Testis (tissue), 3 donors: ENCODE measurements around the gene POLK. TPM values are rescaled to one million over a fixed set of nuclear protein-coding genes. Genes with fewer than 3 reads are reported as not detected.

ENCODE experiments used
- DNase-seq: peaks from one replicate; pipeline ENCODE4 v3.0.0-alpha.2; 2019
- H3K27ac ChIP-seq, 2 donors: fragments of 200-600 bp; sonication (generic); one replicate each; pipeline ENCODE4 v1.5.1; 2019
- H3K27me3 ChIP-seq: fragments of 200-600 bp; sonication (generic); one replicate; pipeline ENCODE4 v1.5.1; 2019
- H3K36me3 ChIP-seq: fragments of 200-600 bp; sonication (generic); one replicate; pipeline ENCODE4 v1.5.1; 2017; ENCODE audit warnings: low read depth; ENCODE audit errors: missing control alignments
- H3K4me1 ChIP-seq: fragments of 200-600 bp; sonication (generic); one replicate; pipeline ENCODE4 v1.5.1; 2019
- H3K4me3 ChIP-seq, 2 donors: fragments of 200-600 bp; sonication (generic); one replicate each; pipeline ENCODE4 v1.5.1; 2017 to 2019
- H3K9me3 ChIP-seq: fragments of 200-600 bp; sonication (generic); one replicate; pipeline ENCODE4 v1.5.1; 2017
- CTCF ChIP-seq, 3 experiments: fragments of 450-650 bp in 2 of 3; fragments of 200-600 bp in 1 of 3; sonication (generic) in 1 of 3; IDR thresholded peaks; one replicate each; pipeline ENCODE4 v1.5.1; 2016 to 2019; ENCODE audit warnings: antibody characterized with exemption in 3 of 3, mild to moderate bottlenecking in 2 of 3, moderate library complexity in 1 of 3
- POLR2A ChIP-seq: fragments of 450-650 bp; IDR thresholded peaks from one replicate; pipeline ENCODE4 v1.6.1; 2017; ENCODE audit warnings: antibody characterized with exemption, mild to moderate bottlenecking, moderate library complexity
- WGBS, 2 donors: methylation state at CpG; one replicate each; pipeline ENCODE4 v1.1.5; 2018; 5-methylcytosine and 5-hydroxymethylcytosine counted together
- intact Hi-C: fragments of 100-400 bp; cut with DNase I; formaldehyde crosslinking; loops from one replicate; pipeline ENCODE4 v1.15.1; 2023; ENCODE audit warnings: low total_unique reads
- polyA plus RNA-seq: library from polyadenylated mRNA; stranded (reverse); fragments of 350-450 nt; fragmentation: Illumina TruSeq; extraction: RNeasy Lipid Tissue Mini Kit (QIAGEN cat#74804); gene quantifications from one replicate; pipeline ENCODE4 v1.2.3, GENCODE V29; 2014; ENCODE audit warnings: low read depth, low replicate concordance; ENCODE audit not compliant: insufficient read depth
- total RNA-seq, 2 donors: library from RNA; depleted of rRNA; stranded (reverse); fragments of >200 nt; gene quantifications; one replicate each; pipeline ENCODE4 v1.2.3, GENCODE V29; 2016

POLK gene
- total and polyA plus RNA-seq, 3 donors from 2014 or later, result 23.3 to 56.7 (median 41.0) TPM

- no peaks in the 10 kb centered on the region for H3K9me3 ChIP-seq
- H3K27ac ChIP-seq, result peak within 1 kb of the TSS; percentile 31 to 63
- peaks cover 11% of the 10 kb centered on the region for H3K4me1 ChIP-seq
- WGBS, 2 donors, result 1 to 5% methylated on average over 8 to 51 of the region's 52 CpGs
- TF ChIP-seq POLR2A, result no peak
- TF ChIP-seq CTCF (IDR thresholded peaks at IDR 0.05), result no peak
- no peaks in the 10 kb centered on the region for H3K27me3 ChIP-seq
- H3K4me3 ChIP-seq, result peak within 1 kb of the TSS; percentile 55 to 58
- no peaks in the 10 kb centered on the region for H3K36me3 ChIP-seq
- peak; percentile 38 for DNase-seq
- intact Hi-C loops, result no loop called here
Observed at GRCh38 chr5:75611311-75612225, 99.9 kb downstream of the POLK start, which contains the start of gene ANKDD1B. Gene ANKDD1B, plus strand, starts transcription at chr5:75611453. Its CDS starts 182 bp downstream, at chr5:75611635.

- intact Hi-C loops, result no loop called here
- TF ChIP-seq CTCF (IDR thresholded peaks at IDR 0.05) (no peak), POLR2A (no peak)
- H3K27me3 ChIP-seq, result no peaks in the 10 kb centered on the region
- 11 to 14% methylated on average over 11 to 12 of the region's 12 CpGs for WGBS, 2 donors
- H3K4me1 ChIP-seq, result peaks cover 15% of the 10 kb centered on the region
- DNase-seq, result no peak
- no peaks in the 10 kb centered on the region for H3K9me3 ChIP-seq
- no peaks in the 10 kb centered on the region for H3K36me3 ChIP-seq
- no peak overlapping the region for H3K27ac ChIP-seq
- peak overlapping the region; percentile 55 to 58 for H3K4me3 ChIP-seq
Observed at GRCh38 chr5:75612226-75612569, 100.5 kb downstream of the POLK start.

- Histone ChIP-seq H3K27ac (no peak overlapping the region), H3K4me3 (no peak overlapping the region), H3K36me3 (no peaks in the 10 kb centered on the region), H3K9me3 (no peaks in the 10 kb centered on the region), H3K4me1 (peaks cover 19% of the 10 kb centered on the region), H3K27me3 (no peaks in the 10 kb centered on the region)
- DNase-seq, result no peak
- TF ChIP-seq CTCF (IDR thresholded peaks at IDR 0.05) (no peak), POLR2A (no peak)
- intact Hi-C loops, result no loop called here
- 94 to 97% methylated on average over 3 of the region's 3 CpGs for WGBS, 2 donors
Observed at GRCh38 chr5:75612901-75613300, 101.2 kb downstream of the POLK start.

GRCh38 chr5:75614176-75614575 is 102.5 kb downstream of the POLK start:
- Histone ChIP-seq H3K27ac (no peak overlapping the region), H3K36me3 (no peaks in the 10 kb centered on the region), H3K27me3 (no peaks in the 10 kb centered on the region), H3K4me3 (no peak overlapping the region), H3K9me3 (no peaks in the 10 kb centered on the region), H3K4me1 (peaks cover 19% of the 10 kb centered on the region)
- intact Hi-C loops, result no loop called here
- no peak for DNase-seq
- 100% methylated on average over 1 of the region's 1 CpG for WGBS, 2 donors
- no peak for TF ChIP-seq CTCF (IDR thresholded peaks at IDR 0.05)
- no peak for TF ChIP-seq POLR2A
